ENCODE measurements around the gene MEP1B.

DNA sequence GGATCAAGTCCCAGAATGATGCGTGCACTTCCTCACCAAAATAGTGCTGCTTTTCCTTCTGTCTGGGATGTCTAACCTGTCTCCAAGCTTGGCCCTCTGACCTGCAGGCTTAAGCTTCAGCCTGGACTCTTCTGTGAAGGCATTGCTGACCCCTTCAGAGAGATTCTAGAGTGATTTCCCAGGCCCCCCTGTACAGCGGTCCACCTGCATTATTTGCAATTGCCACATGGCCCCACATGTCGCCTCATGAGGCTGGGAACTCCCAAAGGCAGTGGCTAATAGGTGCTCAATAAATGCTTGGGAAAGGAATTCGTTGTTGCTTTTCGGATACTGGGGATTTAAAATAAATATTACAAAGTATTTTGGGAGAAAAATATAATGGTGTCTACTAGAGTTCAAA is 32.3 kb upstream of the MEP1B start:
- TF ChIP-seq, protein P1, sequence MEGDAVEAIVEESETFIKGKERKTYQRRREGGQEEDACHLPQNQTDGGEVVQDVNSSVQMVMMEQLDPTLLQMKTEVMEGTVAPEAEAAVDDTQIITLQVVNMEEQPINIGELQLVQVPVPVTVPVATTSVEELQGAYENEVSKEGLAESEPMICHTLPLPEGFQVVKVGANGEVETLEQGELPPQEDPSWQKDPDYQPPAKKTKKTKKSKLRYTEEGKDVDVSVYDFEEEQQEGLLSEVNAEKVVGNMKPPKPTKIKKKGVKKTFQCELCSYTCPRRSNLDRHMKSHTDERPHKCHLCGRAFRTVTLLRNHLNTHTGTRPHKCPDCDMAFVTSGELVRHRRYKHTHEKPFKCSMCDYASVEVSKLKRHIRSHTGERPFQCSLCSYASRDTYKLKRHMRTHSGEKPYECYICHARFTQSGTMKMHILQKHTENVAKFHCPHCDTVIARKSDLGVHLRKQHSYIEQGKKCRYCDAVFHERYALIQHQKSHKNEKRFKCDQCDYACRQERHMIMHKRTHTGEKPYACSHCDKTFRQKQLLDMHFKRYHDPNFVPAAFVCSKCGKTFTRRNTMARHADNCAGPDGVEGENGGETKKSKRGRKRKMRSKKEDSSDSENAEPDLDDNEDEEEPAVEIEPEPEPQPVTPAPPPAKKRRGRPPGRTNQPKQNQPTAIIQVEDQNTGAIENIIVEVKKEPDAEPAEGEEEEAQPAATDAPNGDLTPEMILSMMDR (IDR thresholded peaks at IDR 0.05; ENCODE audit: borderline replicate concordance, extremely low read depth, low read length, poor library complexity, severe bottlenecking) = no peak
- TF ChIP-seq EZH2 (IDR thresholded peaks at IDR 0.05; ENCODE audit: borderline replicate concordance, low read depth, low read length, severe bottlenecking) = no peak

Measured in DND-41 (cell line).